Esophagus squamous epithelium (tissue), 5 donors: ENCODE measurements around the gene NPPA. TPM values are rescaled to one million over a fixed set of nuclear protein-coding genes. Genes with fewer than 3 reads are reported as not detected.

Experiments used
- DNase-seq: peaks from one replicate; lab custom pipeline; 2025; lab: John Stamatoyannopoulos, UW
- H3K27ac ChIP-seq, 4 donors: fragments of 200-600 bp; sonication (generic); one replicate each; pipeline ENCODE4 v1.5.1; 2016 to 2019; ENCODE audit warnings: mild to moderate bottlenecking in 1 of 4
- H3K27me3 ChIP-seq, 4 donors: fragments of 200-600 bp; sonication (generic); 1 replicate in 3 of 4; 2 replicates in 1 of 4; pipeline versions ENCODE4 v1.5.1 to v1.6.0; 2017 to 2021; ENCODE audit warnings: antibody characterized with exemption in 1 of 4
- H3K36me3 ChIP-seq, 3 donors: fragments of 200-600 bp; sonication (generic); one replicate each; pipeline ENCODE4 v1.5.1; 2016 to 2019
- H3K4me1 ChIP-seq, 3 donors: fragments of 200-600 bp; sonication (generic); one replicate each; pipeline ENCODE4 v1.5.1; 2017 to 2019
- H3K4me3 ChIP-seq, 4 donors: fragments of 200-600 bp; sonication (generic); 1 replicate in 3 of 4; 2 replicates in 1 of 4; pipeline ENCODE4 v1.5.1; 2016 to 2019; ENCODE audit warnings: mild to moderate bottlenecking in 2 of 4, moderate library complexity in 1 of 4
- H3K9me3 ChIP-seq, 3 donors: fragments of 200-600 bp; sonication (generic); one replicate each; pipeline ENCODE4 v1.5.1; 2016 to 2019
- CTCF ChIP-seq, 6 experiments: fragments of 450-650 bp in 4 of 6; fragments of 200-600 bp in 2 of 6; sonication (generic) in 2 of 6; IDR thresholded peaks; one replicate each; pipeline ENCODE4 v1.5.1; 2016 to 2019; ENCODE audit warnings: antibody characterized with exemption in 6 of 6, mild to moderate bottlenecking in 4 of 6, moderate library complexity in 4 of 6
- POLR2A ChIP-seq, 4 donors: fragments of 450-650 bp; IDR thresholded peaks; one replicate each; pipeline ENCODE4 v1.6.1; 2017; ENCODE audit warnings: antibody characterized with exemption in 4 of 4, mild to moderate bottlenecking in 4 of 4, moderate library complexity in 3 of 4
- WGBS, 2 donors: methylation state at CpG; one replicate each; pipeline ENCODE4 v1.1.5; 2018; 5-methylcytosine and 5-hydroxymethylcytosine counted together
- intact Hi-C: fragments of 100-400 bp; cut with DNase I; formaldehyde crosslinking; loops from one replicate; pipeline ENCODE4 v1.15.0; 2022
- total RNA-seq, 4 donors: library from RNA; depleted of rRNA; stranded (reverse); fragments of >200 nt; gene quantifications; one replicate each; pipeline ENCODE4 v1.1.0, GENCODE V29; 2016
- donor health status: DM: yes; HTN: yes; CAD: no.

NPPA gene
- total RNA-seq, 4 donors from 2014 or later, result not detected

- no peaks in the 10 kb centered on the region for H3K27me3 ChIP-seq
- no peak for DNase-seq
- H3K9me3 ChIP-seq, result no peaks in the 10 kb centered on the region
- TF ChIP-seq CTCF (IDR thresholded peaks at IDR 0.05) (no peak), POLR2A (IDR thresholded peaks at IDR 0.05) (no peak)
- no peak overlapping the region for H3K27ac ChIP-seq
- WGBS, 2 donors, result 82 to 87% methylated on average over 10 to 13 of the region's 17 CpGs
- intact Hi-C loops, result no loop called here
- no peaks in the 10 kb centered on the region for H3K4me1 ChIP-seq
- H3K36me3 ChIP-seq, result peaks cover 11 to 100% (median 25%) of the 10 kb centered on the region in 3 donors
- no peak overlapping the region for H3K4me3 ChIP-seq
Measured at GRCh38 chr1:11823366-11824137, 24.0 kb downstream of the NPPA start.

- H3K4me1 ChIP-seq, result no peaks in the 10 kb centered on the region
- H3K9me3 ChIP-seq, result no peaks in the 10 kb centered on the region
- DNase-seq, result no peak
- no peak overlapping the region for H3K27ac ChIP-seq
- intact Hi-C loops, result no loop called here
- H3K27me3 ChIP-seq, result no peaks in the 10 kb centered on the region
- 70 to 91% methylated on average over 3 of the region's 3 CpGs for WGBS, 2 donors
- no peak overlapping the region for H3K4me3 ChIP-seq
- H3K36me3 ChIP-seq, result peaks cover 9 to 100% (median 21%) of the 10 kb centered on the region in 3 donors
- TF ChIP-seq POLR2A (IDR thresholded peaks at IDR 0.05), result no peak
- no peak for TF ChIP-seq CTCF (IDR thresholded peaks at IDR 0.05)
Measured at GRCh38 chr1:11822091-11822490, 25.5 kb downstream of the NPPA start.

GRCh38 chr1:11817192-11817591 lies 30.4 kb downstream of the NPPA start:
- DNase-seq, result no peak
- WGBS, 2 donors, result 93 to 97% methylated on average over 12 of the region's 12 CpGs
- H3K27ac ChIP-seq, result no peak overlapping the region
- no peaks in the 10 kb centered on the region for H3K4me1 ChIP-seq
- no peak overlapping the region for H3K4me3 ChIP-seq
- H3K9me3 ChIP-seq, result no peaks in the 10 kb centered on the region
- intact Hi-C loops, result no loop called here
- H3K36me3 ChIP-seq, result peaks cover 9 to 87% (median 30%) of the 10 kb centered on the region in 3 donors
- H3K27me3 ChIP-seq, result no peaks in the 10 kb centered on the region
- no peak for TF ChIP-seq POLR2A (IDR thresholded peaks at IDR 0.05)
- no peak for TF ChIP-seq CTCF (IDR thresholded peaks at IDR 0.05)

GRCh38 chr1:11813021-11813420 lies 34.6 kb downstream of the NPPA start:
- 85 to 86% methylated on average over 5 of the region's 5 CpGs for WGBS, 2 donors
- no peak overlapping the region for H3K27ac ChIP-seq
- peaks cover 0 to 82% (median 25%) of the 10 kb centered on the region in 3 donors for H3K36me3 ChIP-seq
- no peaks in the 10 kb centered on the region for H3K9me3 ChIP-seq
- H3K4me1 ChIP-seq, result peaks cover 0 to 16% (median 0%) of the 10 kb centered on the region in 3 donors
- no peaks in the 10 kb centered on the region for H3K27me3 ChIP-seq
- no peak for DNase-seq
- TF ChIP-seq CTCF (IDR thresholded peaks at IDR 0.05) (no peak), POLR2A (IDR thresholded peaks at IDR 0.05) (no peak)
- intact Hi-C loops, result no loop called here
- H3K4me3 ChIP-seq, result no peak overlapping the region

GRCh38 chr1:11807133-11807532 lies 40.5 kb downstream of the NPPA start:
- TF ChIP-seq CTCF (IDR thresholded peaks at IDR 0.05), result no peak
- TF ChIP-seq POLR2A (IDR thresholded peaks at IDR 0.05), result no peak
- Histone ChIP-seq H3K27me3 (no peaks in the 10 kb centered on the region), H3K27ac (peak overlapping the region; percentile 95 to 100 (median 99)), H3K36me3 (peaks cover 0 to 44% (median 5%) of the 10 kb centered on the region in 3 donors), H3K4me1 (peaks cover 32 to 65% (median 37%) of the 10 kb centered on the region in 3 donors), H3K9me3 (no peaks in the 10 kb centered on the region), H3K4me3 (peak overlapping the region in 3 of 4 donors; percentile 65 to 99 (median 82))
- 36 to 47% methylated on average over 2 of the region's 2 CpGs for WGBS, 2 donors
- intact Hi-C loops, result no loop called here
- DNase-seq, result no peak
